Activated CD4-positive, alpha-beta T cell treated with anti-CD3 and anti-CD28 coated beads, Interleukin-2, amount 50 U/mL, for 24 hours (primary cell): ENCODE results near the gene MAPK13.

Source experiments
- DNase-seq, 2 donors: peaks; one replicate each; pipeline ENCODE4 v3.0.0-alpha.2; 2020; ENCODE audit warnings: low read depth in 1 of 2, low spot score in 1 of 2

Gene MAPK13

DNA sequence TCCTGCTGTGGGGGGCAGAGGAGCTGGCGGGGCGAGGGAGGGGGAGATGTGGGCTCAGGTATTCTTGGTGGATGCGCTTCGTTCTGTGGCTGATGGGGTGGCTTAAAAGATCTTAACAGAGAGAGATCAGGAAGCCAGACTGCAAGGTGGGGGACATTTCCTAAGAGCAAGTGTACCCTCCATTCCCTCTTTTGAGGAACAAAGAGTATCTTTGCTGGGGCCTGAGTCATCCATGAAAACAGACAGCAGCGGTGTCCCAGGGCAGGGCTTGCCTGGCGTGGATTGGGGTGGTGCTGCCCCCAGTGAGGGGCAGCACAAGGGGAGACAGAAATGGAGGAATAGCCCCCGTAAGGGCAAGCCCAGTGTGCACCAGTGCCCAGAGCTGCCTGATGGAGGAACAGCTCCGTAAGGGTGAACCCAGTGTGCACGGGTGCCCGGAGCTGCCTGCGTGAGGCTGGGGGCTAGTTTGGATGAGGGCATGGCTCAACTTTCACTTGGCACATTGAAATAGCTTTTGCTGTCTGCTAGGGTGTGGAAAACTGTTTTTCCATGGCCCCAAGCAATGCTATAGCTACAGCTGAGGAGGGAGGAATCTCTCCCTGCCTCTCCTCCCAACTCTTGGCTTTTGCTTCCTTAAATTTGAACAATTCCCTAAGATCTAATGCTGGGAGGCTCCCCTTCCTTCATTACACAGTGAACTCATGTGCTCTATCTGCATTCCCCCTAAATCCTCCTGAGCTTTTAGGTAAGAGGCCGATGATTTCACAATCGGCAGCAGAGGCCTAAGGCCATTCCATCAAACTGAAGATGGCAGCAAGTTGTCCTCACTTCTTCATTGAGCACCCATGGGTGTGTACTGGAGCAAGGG, 12.9 kb downstream of the MAPK13 start:
- no peak for DNase-seq

DNA sequence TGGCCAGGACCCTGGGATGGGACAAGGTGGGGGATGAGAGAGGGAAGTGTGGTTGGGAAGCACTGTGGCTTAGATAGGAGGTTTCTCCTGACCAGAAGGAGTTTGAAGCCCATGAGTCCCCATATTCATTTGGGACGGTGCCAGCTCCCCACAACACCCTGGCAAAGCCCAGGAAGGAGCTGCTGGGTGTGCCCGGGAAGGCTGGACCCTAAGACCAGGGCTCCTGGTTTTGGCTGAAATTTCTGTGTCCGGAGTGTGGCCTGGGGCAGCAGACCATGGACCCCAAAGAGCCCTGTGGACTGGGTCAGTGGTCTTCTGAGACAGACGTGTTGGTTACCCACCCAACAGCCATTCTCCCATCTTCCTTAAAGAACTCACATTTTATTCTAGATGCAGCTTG, 15.2 kb downstream of the MAPK13 start:
- no peak for DNase-seq

DNA sequence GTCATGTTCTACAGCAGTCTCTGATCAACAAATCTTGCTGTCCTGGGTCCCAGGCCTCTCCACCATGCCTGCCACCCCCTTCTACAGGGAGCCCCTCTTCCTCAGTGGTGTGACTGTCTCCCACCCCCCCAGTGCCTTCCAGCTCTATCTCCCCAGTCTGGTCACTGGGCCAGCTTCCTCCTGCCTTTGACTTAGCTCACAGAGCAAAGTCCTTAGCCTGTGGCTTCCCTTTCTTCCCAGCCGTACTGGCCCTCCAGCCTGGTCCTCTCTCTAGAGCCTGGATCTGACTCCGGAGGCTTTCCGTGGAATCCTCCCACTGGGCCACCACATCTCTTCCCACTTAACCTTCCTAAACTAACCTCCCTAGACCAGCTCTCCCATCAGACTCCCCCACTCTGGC, 17.0 kb downstream of the MAPK13 start:
- no peak for DNase-seq

DNA sequence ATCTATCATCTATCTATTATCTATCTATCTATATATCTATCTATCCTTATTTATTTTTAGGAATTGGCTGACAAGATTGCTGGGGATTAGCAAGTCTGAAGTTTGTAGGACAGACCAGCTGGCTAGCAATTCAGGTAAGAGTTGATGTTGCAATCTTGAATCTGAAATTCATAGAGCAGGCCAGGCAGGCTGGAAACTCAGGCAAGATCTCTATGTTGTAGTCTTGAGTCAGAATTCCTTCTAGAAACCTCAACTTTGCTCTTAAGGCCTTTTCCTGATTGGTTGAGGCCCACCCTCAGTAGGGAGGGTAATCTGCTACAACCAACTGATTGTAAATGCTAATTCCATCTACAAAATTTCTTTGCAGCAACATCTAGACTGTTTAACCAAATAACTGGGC, 19.2 kb downstream of the MAPK13 start:
- DNase-seq, result no peak

GRCh38 chr6:36150283-36150682, 20.0 kb downstream of the MAPK13 start:
- no peak for DNase-seq

GRCh38 chr6:36154286-36154685, 24.0 kb downstream of the MAPK13 start:
- DNase-seq, result no peak

- DNase-seq, result no peak
Observed at GRCh38 chr6:36155662-36156061, 25.3 kb downstream of the MAPK13 start.

DNA sequence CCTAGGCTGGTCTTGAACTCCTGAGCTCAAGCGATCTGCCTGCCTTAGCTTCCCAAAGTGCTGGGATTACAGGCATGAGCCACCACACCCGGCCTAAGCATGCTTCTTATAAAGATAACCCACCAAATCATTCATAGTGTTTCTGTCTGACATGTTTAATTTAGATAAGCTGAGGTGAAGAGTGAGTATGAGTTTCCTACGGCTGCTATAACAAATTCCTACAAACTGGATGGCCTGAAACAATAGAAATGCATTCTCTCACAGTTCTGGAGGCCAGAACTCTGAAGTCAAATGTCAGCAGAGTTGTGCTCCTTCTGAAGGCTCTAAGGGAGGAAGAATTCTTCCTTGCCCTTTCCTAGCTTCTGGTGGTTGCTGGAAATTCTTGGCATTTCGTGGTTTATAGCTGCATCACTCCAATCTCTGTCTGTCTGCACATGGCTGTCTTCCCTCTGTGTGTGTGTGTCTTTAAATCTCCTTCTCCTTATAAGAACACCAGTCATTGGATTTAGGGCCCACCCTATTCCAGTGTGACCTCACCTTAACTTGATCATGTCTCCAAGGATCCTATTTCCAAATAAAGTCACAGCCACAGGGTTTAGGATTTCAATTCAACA, 29.9 kb downstream of the MAPK13 start:
- DNase-seq, result no peak

DNA sequence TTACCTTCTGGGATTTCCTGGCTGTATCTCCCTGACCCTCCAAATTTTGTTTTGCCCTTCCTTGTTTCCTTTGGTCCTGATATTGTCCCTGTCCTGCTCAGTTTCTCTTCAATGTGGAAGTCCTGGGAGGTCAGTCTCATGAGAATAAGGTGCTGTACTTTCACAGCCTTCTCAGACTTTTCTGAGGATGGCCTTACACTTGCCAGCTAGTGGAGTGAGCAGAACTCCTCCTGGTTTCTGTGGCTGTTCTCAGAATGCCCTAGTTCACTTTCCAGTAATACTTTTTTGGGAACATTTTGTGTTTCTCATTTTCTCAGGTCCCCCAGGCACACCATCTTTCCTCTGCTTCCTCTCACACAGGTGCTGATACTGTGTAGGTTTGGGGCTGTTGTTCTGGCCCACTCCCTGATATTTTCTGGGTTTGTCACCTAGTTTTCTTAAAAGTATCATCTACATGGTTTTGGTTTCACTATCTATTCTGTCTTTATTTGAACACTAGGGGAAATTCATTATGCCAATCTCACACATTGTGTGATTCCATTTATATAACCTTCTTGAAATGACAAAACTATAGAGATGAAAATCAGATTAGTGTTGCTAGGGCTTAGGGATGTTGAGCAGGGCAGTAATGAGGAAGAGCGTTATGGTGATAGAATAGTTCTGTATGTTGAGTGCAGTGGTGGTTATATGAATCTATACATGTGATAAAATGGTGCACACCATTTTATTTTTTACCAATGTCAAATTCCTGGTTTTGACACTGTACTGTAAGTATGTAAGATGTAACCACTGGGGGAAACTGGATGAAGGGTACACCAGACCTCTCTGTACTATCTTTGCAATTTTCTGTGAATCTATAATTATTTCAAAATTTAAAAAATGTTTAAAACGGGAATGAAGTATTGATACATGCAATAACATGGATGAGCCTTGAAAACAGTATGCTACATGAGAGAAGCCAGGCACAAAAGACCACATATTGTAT, 39.0 kb downstream of the MAPK13 start:
- DNase-seq, result no peak

GRCh38 chr6:36170704-36171103, 40.4 kb downstream of the MAPK13 start:
- no peak for DNase-seq

DNA sequence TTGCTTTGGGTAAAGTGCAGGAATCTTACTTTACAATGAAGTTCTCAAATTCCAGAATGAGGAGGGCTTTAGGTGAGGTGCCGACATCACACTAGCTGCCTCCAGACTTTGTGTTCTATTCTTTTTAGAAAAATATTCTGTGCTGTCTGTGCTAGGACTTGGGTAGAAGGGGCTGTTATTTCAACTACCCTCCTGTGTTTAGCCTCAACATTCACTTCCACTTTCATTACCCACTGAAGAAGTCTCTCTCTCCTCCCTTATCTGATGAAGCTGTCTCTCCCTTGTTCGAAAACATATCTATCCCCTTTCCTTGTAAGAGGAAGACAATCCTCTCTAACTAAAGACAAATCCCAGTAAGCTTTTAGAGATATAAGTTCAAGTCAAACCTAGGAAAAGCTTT, 41.3 kb downstream of the MAPK13 start:
- no peak for DNase-seq

DNA sequence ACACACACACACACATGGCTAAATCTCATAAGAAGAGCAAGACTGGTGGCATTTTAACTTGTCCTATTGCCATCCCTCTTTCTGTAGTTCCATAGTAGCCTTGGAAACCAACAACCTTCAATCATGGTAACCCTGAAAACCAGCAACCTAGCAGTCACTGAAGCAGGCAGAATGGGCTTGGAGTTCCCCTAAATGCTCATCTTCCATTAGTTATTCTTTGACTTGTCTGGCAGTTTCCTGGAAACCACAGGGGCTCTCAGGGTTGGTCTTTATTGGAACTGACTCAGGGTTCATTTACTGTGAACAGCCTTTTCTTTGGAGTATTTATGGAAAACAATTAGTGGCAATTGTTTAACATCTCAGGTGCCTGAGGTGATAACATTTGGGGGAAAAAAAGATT, 46.9 kb downstream of the MAPK13 start:
- DNase-seq, result no peak

GRCh38 chr6:36178544-36178943, 48.2 kb downstream of the MAPK13 start:
- DNase-seq, result no peak

DNA sequence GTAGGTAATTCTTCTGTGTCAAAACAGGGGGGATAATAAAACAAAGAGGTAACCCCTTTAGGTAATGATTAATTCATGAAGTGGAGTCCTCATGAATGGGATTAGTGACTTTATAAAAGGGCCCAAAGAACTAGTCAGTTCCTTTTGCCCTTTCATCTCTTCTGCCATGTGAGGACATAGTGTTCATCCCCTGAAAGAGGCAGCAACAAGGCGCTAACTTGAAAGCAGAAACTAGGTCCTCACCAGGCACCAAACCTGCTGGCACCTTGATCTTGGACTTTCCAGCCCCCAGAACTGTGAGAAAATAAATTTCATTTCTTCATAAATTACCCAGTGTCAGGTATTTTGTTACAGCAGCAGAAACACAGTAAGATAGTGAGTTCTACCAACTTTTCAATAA, 49.8 kb downstream of the MAPK13 start:
- DNase-seq, result no peak

- no peak for DNase-seq
Observed at GRCh38 chr6:36184311-36184710, 54.0 kb downstream of the MAPK13 start.

GRCh38 chr6:36186199-36186598, 55.9 kb downstream of the MAPK13 start:
- DNase-seq, result no peak

DNA sequence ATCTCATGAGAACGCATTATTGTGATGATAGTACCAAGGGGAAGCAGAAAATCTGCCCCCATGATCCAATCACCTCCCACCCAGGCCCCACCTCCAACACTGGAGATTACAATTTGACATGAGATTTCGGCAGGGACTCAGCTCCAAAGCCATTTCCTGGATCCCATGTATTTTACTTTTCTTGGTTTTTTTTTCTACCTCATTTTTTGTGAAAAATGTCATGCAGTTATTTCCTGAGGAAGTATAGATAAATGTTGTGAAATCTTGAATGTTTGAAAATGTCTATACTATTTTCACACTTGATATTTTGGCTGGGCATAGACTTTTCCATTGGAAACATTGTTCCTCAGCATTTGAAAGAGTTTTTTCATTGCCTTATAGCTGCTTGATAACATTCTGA, 57.1 kb downstream of the MAPK13 start:
- DNase-seq, result no peak
